ENCODE data around the gene PLPPR3. TPM values are rescaled to one million over a fixed set of nuclear protein-coding genes. Genes with fewer than 3 reads are reported as not detected.

The PLPPR3 gene
- polyA plus RNA-seq, 1 donor from 2014 or later: 239 TPM

GRCh38 chr19:769616-770015, 52.1 kb downstream of the PLPPR3 start:
- H3F3A ChIP-seq (ENCODE audit: insufficient read depth, low read length, poor library complexity, severe bottlenecking): no peaks in the 10 kb centered on the region
- H3K4me2 ChIP-seq (ENCODE audit: low read length): no peak overlapping the region
- H3K9ac ChIP-seq (ENCODE audit: low read length): no peak overlapping the region
- no peak overlapping the region for H3K27ac ChIP-seq (ENCODE audit: low read length)
- TF ChIP-seq EP300 (conservative IDR thresholded peaks at IDR 0.05; ENCODE audit: poor library complexity, severe bottlenecking): no peak
- no peak for TF ChIP-seq MXI1 (conservative IDR thresholded peaks at IDR 0.05; ENCODE audit: poor library complexity, severe bottlenecking)
- TF ChIP-seq EZH2 (IDR thresholded peaks at IDR 0.05; ENCODE audit: borderline replicate concordance, insufficient read depth, low read length, poor library complexity, severe bottlenecking): no peak
- TF ChIP-seq REST (IDR thresholded peaks at IDR 0.05; ENCODE audit: borderline replicate concordance): no peak
- TF ChIP-seq CTCF (IDR thresholded peaks at IDR 0.05; ENCODE audit: poor library complexity, severe bottlenecking): no peak
- no peak for TF ChIP-seq RAD21 (conservative IDR thresholded peaks at IDR 0.05)
- H4K20me1 ChIP-seq (ENCODE audit: insufficient read depth): no peaks in the 10 kb centered on the region
- no peaks in the 10 kb centered on the region for H3K9me3 ChIP-seq (ENCODE audit: low read length)
- H3K36me3 ChIP-seq (ENCODE audit: insufficient read depth, low read length): no peaks in the 10 kb centered on the region
- no peaks in the 10 kb centered on the region for H3K79me2 ChIP-seq (replicated peaks; ENCODE audit: insufficient read depth, low read length)
- no peak overlapping the region for H3K4me3 ChIP-seq (ENCODE audit: low read length)
- no peak overlapping the region for H2AFZ ChIP-seq (ENCODE audit: low read depth, low read length)
- no peaks in the 10 kb centered on the region for H3K27me3 ChIP-seq (ENCODE audit: insufficient read depth, low read depth, low read length)
- H3K9me2 ChIP-seq (ENCODE audit: insufficient read depth, low read length): no peaks in the 10 kb centered on the region

- H3F3A ChIP-seq (ENCODE audit: insufficient read depth, low read length, poor library complexity, severe bottlenecking): no peaks in the 10 kb centered on the region
Observed at GRCh38 chr19:768424-768823, 53.3 kb downstream of the PLPPR3 start.

More at GRCh38 chr19:768424-768823, 53.3 kb downstream of the PLPPR3 start:
- no peak overlapping the region for H3K27ac ChIP-seq (ENCODE audit: low read length)
- H3K9ac ChIP-seq (ENCODE audit: low read length): no peak overlapping the region
- no peak overlapping the region for H3K4me2 ChIP-seq (ENCODE audit: low read length)
- no peaks in the 10 kb centered on the region for H3K79me2 ChIP-seq (replicated peaks; ENCODE audit: insufficient read depth, low read length)
- H4K20me1 ChIP-seq (ENCODE audit: insufficient read depth): no peaks in the 10 kb centered on the region
- no peaks in the 10 kb centered on the region for H3K27me3 ChIP-seq (ENCODE audit: insufficient read depth, low read depth, low read length)
- H3K9me3 ChIP-seq (ENCODE audit: low read length): no peaks in the 10 kb centered on the region
- H3K4me3 ChIP-seq (ENCODE audit: low read length): no peak overlapping the region
- H3K9me2 ChIP-seq (ENCODE audit: insufficient read depth, low read length): no peaks in the 10 kb centered on the region
- no peaks in the 10 kb centered on the region for H3K36me3 ChIP-seq (ENCODE audit: insufficient read depth, low read length)
- no peak overlapping the region for H2AFZ ChIP-seq (ENCODE audit: low read depth, low read length)
- no peak for TF ChIP-seq CTCF (IDR thresholded peaks at IDR 0.05; ENCODE audit: poor library complexity, severe bottlenecking)
- TF ChIP-seq SMC3 (conservative IDR thresholded peaks at IDR 0.05; ENCODE audit: poor library complexity): no peak
- no peak for TF ChIP-seq EZH2 (IDR thresholded peaks at IDR 0.05; ENCODE audit: borderline replicate concordance, insufficient read depth, low read length, poor library complexity, severe bottlenecking)
- TF ChIP-seq EP300 (conservative IDR thresholded peaks at IDR 0.05; ENCODE audit: poor library complexity, severe bottlenecking): no peak
- no peak for TF ChIP-seq RAD21 (conservative IDR thresholded peaks at IDR 0.05)
- TF ChIP-seq TAF1 (IDR thresholded peaks at IDR 0.05; ENCODE audit: low read depth): no peak
- TF ChIP-seq POLR2AphosphoS5 (IDR thresholded peaks at IDR 0.05): no peak
- TF ChIP-seq REST (IDR thresholded peaks at IDR 0.05; ENCODE audit: borderline replicate concordance): no peak
- no peak for TF ChIP-seq MXI1 (conservative IDR thresholded peaks at IDR 0.05; ENCODE audit: poor library complexity, severe bottlenecking)
